HG02571 (cell line): ENCODE measurements around the gene CAMK1D.
"Not testable (repeated sequence)": the region's sequence is repeated elsewhere in the genome, so short reads cannot be mapped to it uniquely, and the experiment has no call there.

Experiments
- ATAC-seq: cut with Tn5 transposase; IDR thresholded peaks from one replicate; pipeline ENCODE4 v1.9.1; 2021; ENCODE audit warnings: mild to moderate bottlenecking, moderate library complexity; ENCODE audit not compliant: unreplicated experiment

CAMK1D gene

DNA sequence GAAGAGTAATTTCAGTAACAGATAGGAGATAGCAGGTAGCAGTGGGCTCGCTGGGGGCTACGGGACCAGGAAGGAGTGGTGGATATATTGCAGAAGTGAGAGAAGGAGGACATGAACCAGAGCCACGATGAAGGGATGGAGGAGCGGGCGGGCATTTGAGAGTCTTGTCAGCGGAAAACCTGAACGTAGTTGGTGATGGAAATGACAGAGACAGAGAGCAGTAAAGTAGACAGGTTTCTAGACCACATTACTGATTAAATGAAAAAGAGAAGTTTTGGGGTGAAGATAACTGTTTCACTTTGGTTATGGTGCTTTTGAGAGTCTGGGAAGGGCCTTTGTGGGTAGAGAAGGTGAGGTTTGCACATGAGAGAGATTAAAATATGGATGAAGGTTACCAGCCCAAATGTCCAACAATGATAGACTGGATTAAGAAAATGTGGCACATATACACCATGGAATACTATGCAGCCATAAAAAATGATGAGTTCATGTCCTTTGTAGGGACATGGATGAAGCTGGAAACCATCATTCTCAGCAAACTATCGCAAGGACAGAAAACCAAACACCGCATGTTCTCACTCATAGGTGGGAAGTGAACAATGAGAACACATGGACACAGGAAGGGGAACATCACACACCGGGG is 196.9 kb downstream of the CAMK1D start:
- ATAC-seq: not testable (repeated sequence)

DNA sequence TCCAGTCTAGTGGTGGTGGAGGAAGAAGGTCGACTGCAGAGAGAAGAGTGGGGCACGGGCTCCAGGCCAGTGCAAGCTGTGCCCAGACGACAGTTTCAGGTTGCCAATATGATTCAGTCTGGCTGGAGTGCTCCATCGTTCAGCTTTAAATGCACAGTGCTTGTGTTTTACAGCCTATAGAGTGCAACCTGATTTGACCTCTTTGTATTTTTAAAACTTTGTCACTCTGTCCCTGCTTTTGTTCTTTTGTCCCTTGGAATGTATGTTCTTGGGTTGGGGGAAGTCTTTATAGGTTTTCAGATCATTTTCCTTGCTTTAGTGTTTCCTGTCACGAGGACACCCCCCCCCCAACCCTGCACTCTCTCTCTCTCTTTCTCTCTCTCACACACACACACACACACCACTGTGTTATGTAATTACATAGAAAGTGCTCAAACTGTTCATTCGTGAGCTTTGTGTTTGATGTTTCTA is 198.0 kb downstream of the CAMK1D start:
- ATAC-seq: no peak

DNA sequence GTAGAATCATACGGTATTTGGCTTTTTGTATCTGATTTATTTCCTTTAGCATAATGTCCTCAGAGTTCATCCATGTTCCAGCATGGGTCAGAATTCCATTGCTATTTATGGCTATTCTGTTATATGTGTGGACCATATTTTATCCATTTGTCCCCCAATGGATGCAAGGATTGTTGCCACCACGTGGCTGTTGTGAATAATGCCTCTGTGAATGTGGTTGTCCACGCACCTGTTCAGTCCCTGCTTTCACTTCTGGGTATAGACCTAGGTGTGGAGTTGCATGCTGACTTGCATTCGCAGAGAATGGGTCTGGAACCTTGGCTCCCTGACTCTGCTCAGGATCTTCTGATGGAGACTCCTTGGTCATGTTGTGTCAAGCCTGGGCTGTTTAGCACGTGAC is 199.9 kb downstream of the CAMK1D start:
- no peak for ATAC-seq

DNA sequence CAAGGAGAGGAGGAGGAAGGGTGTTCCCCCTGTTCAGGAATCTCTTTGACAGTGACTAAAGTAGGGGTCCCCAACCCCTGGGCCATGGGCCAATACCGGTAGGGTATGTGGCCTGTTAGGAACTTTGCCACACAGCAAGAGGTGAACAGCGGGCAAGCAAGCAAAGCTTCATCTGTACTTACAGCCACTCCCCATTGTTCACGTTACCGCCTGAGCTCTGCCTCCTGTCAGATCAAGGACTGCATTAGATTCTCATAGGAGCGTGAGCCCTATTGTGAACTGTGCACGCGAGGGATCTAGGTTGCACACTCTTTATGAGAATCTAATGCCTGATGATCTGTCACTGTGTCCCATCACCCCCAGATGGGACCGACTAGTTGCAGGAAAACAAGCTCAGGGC is 201.6 kb downstream of the CAMK1D start:
- no peak for ATAC-seq

DNA sequence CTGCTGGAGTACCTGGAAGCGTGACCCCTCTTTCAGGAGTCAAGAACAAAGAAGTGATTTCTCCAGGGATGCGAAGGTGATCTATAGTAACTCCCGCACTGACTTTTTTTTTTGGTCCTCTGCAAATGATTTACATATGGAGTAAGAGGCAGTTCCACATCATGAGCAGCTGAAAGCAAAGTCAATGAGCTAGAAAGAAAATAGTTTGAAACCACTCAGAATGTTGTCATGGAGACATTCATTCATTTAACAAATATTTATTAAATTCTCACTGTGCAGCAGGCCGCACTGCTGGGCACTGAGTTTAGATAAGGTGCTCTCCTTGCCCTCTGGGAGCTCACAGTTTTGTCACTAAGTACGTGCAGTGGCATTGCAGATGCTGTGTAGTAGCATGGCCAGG is 206.7 kb downstream of the CAMK1D start:
- no peak for ATAC-seq

DNA sequence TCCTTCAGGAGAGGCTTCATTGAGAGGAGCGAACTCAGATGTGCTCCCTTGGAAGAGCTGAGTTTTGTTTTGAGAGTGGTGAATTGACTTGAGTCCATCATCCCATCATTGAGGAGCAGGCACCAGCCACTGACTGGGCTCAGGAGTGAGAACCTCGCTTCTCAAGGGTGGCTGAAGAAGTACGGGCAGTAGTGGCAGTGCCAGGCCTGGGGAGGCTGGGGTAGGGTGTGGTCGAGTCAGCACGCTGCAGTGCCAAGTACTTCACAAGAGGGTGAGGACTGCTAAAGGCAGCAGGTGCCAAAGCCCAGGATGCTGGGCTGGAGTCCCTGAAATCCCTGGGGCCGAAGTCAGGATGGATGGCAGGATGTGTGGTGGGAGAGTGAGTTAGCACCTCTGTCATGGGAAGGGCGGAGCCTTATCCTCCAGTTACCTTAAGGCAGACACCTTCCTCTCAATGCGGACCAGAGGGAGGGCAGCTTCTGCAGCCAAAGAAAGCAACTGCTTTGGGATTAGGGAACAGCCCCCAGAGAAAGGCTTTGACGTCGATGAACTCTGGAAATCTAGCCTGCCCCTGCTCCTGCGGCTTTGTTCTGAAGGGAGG is 210.3 kb downstream of the CAMK1D start:
- no peak for ATAC-seq

DNA sequence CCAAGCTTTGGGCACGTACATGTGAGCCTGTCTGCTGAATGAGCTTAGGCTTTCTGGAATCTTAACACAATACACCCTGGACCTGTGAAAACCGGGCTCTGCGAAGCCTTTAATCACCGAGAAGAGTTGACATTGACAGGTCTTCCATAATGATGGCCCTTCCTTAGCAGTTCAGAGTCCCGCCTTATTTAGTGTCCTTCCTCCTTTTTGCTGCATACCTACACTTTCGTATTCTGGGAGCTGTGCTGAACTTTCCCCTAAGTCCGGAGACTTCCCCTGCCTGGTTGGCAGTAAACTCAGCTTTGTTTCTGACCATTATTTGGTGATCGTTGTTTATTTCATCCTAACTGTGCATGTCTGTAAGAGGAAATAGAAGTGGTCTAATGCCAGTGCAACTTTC is 212.0 kb downstream of the CAMK1D start:
- no peak for ATAC-seq

DNA sequence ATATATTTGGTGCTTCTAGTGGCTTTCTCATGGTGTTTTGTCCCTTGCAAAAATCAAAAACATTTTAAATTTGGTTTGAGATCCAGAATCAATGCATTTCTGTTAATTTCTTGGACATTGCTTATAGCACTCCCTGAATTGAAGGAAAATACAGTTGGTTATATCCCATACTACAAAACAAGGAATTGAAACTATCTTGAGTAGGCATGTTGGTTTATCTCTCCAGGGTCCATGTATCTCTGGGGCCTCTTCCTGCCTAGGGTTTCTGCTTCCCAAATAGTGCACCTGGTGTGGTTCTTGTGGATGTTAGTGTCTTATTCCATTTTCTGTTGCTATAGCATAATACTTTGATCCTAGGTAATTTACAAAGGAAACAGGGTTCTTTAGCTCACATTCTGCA is 212.4 kb downstream of the CAMK1D start:
- ATAC-seq: no peak

DNA sequence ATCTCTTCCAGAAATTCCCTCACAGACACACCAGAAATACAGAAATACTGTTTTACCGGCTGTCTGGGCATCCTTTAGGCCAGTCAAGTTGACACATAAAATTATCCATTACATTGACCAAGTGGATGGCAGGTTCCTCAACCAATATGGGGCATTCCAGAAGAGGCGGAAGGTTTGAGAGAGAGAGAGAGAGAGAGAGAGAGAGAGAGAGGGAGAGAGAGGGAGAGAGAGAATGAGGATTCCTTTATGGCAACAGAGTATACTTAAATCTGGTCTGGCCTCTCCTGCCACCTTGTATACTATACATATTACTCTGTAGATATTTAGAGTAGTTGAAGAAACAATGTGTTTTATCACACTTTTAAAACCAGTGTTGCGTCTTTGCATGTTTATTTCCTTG is 214.1 kb downstream of the CAMK1D start:
- ATAC-seq: no peak

DNA sequence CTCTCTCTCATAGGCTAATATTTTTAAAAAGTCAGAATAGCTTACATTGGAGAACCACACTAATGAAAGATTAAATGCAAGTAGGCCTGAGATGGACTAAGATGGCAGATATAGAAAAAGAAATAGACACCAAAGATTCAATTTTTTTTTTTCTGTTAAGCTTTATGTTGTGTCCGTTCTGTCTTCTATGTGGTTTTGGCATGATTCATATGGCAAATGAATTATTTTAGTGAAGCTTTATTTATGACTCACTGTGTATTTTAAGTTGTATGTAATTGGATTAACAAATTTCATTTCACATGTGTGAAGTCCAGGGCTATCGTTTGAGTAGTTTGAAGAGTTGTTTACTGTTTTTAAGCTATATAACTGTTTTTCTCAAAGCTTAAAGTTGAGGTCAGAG is 214.8 kb downstream of the CAMK1D start:
- no peak for ATAC-seq

DNA sequence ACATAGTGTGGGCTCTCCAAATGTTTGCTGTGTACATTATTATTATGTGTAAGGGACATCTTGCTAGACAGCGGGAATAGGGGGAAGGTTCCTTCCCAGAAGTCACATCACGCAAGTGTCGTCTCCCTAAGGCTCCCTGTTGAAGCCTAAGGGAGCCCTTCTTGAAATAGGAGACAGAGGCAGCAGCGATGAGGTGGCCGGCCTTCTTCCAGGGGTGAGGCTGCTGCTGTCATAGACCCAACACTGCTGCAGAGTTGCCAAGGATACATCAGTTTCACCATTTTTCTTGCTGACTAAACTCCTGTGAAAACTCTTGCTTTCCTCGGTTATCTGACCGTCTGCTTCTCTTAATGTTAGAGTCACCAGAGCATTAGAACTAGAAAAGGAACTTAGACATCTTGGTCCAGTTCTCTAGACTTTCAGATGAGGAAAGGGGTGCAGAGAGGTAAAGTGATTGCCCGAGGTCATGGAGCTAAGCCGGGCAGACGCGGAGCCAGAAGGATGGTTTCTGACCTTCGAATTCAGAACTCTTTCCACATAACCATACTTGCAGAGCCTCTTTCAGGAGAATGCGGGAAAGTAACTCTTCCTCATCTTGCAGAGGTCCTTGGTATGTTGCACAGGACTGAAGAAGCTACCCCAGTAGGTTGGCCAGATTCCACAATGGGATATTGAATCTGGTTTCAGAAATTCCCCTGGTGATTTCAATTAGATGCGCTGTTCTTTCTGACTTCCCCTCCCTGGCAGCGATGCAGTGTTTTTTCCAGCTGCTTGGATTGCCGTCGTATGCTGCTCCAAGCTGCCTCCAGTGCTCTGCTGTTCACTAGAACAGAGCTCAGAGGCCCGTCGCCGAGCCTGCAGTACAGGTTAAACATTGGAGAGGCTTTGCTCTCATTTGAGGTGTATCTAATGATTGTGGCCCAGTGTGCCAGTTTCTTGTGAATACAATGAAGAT is 217.1 kb downstream of the CAMK1D start:
- ATAC-seq: no peak

DNA sequence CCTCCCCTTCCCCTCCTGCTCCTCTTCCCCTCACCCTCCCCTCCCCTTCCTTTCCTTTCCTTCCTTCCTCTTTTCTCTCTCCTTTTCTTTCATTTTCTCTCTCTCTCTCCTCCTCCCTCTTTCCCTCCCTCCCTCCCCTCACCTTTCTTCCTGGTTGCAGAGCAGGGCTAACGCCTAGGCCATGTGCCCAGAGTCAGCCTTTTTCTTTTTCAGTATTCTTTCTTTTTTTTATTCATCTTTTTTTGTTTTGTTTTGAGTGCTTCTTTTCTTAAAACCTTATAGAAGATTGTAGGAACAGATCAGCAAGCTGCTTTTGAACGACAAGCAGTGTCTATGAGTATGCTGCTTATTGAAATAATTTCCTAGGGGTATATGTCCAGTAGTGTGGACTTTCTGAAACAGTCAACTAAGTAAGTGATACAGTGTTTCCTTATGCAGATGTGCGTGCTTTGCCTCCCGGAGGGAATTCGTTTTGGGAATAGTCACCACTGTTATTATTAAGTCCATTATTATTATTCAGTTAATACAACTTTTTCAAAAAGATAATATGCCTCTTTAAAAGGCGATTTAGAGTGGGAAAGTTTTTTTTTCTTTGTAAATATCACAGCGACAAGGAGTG is 219.2 kb downstream of the CAMK1D start:
- no peak for ATAC-seq

DNA sequence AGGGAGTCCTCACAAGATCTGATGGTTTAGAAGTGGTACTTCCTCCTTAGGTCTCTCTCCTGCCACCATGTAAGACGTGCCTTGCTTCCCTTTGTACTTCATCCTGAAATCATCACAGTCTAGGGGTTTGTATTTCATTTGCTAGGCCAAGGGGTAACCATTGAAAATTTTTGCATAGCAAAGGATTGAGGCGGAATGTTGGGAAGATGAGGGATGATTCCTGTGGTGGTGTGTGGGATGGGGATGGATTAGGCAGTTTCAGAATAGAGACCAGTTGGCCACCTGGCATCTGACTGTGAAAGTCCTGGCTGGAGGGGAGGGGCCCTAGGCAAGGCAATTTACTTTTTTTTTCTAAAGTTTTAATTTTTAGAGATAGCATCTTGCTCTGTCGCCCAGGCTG is 222.9 kb downstream of the CAMK1D start:
- no peak for ATAC-seq

DNA sequence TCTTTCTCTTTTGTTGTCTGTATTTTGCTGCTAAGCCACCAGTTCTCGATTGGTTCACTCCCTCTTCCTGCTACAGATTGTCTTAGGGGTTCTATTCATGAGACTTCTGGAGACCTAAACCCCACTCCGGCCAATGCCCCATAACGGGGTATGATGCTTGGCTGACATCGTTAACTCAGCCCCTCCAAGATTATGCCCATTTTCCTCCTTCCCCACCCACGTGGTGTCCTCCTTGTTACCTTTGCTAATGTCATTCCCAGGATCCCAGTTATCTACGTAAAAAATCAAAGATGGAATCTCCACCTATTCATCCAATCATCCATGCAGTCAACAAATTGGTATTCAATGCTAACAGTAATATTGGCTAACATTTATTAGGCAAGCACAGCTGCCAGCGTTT is 228.3 kb downstream of the CAMK1D start:
- ATAC-seq: no peak

DNA sequence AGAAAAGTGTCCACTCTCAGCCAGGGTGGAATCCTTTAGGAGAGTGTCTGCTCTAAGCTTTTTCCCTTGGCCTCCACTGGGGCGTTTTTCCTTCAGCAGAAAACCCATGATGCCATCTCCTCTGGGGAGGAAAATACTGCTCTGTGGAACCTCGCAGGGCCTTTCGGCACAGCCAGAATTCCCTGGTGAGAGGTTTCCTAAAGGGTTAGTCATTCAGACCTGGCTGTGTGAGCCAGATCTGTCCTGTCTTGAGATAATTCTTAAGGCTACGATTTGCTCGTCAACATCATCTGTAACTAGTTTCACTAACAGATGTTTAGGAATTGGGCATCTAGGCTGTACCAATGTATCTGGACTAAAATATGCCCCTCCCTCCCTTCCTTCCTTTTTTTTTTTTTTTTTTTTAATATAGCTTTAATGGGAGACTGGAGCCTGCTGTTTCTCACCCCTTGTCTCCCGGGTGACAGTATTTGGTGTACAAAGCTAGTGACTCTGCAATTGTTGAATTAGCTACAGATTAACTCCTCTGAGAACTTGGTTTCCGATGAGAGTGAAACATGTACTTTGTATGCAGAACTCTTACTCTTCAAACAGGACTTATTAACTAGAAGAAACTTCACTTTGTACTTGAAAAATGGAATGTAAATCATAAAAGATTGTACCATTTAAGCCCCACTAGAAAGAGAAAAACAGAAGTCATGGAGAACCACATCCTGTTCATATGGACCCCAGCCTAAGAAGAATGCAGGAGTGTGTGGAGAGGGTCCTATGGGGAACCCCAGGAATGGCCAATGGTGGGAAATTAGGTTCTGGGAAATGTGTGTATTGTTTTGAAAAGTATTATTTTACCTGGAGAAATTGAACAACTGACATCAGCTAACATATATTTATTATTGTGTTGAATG is 230.9 kb downstream of the CAMK1D start:
- no peak for ATAC-seq

DNA sequence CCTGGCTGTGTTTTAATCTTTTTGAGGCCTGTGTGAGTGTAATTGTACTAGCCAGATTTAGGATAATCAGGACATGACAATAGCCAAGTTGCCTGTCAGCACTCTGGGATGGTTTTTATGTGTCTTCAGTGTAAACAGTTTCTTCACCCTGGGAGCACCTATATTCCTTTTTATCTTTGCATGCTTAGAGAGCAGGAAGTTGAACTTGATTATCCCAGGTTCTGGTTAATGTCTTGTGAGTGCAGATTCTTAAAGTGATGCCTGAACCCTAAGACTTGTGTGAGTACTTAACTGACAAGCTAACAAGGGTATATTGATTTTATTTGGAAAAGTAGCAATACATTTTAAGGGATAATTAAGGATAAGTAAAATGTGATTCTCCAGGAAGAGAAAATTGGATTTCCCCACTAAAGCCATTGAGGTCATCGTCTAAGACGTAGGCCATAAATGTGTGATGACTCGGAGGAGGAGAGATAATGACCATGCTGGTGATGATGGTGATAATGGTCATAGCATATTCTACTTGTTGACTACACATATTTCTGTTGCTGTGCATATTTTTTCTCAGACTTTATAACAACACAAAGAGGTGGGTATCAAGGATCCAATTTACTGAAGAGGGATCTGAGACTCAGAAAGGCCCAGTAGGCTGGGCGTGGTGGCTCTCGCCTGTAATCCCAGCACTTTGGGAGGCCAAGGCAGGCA is 234.7 kb downstream of the CAMK1D start:
- ATAC-seq: no peak

DNA sequence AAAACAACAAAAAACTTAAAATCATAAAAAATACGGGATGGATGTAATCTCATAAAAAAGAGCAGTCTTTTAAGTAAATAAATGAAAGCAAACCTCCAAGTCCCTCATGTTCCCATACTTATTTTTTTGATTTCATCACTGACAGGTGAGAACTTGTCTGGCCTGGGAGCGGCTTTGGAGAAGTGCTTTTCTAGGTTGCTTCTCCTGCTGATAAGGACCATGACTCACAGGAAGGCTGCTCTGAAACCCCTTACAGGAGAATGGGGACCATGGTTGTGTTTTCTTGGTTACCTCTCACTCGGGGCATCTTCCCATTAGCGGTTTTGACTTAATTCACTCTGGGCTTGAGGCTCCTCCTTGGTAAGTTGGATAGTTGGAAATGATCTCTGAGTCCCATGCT is 237.4 kb downstream of the CAMK1D start:
- ATAC-seq: no peak

DNA sequence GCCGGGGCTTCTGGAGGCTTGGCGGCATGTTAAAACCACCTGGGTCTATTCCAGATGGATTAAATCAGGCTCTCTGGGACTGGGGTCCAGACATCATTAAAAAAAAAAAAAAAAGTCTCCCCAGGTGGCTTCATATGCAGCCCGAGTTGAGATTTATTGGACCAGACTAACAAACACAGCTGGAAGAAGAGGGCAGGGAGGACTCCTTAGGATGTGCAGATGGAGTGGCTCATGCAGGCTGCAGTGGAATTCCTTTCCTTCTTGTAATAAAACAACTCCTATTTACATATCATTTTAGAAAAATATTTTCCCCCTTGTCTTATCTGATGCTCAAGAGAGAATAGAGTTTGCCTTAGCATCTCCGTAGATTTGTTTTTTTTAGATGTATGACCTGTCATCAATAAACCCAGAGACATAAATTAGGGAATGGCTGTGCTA is 238.1 kb downstream of the CAMK1D start:
- no peak for ATAC-seq

DNA sequence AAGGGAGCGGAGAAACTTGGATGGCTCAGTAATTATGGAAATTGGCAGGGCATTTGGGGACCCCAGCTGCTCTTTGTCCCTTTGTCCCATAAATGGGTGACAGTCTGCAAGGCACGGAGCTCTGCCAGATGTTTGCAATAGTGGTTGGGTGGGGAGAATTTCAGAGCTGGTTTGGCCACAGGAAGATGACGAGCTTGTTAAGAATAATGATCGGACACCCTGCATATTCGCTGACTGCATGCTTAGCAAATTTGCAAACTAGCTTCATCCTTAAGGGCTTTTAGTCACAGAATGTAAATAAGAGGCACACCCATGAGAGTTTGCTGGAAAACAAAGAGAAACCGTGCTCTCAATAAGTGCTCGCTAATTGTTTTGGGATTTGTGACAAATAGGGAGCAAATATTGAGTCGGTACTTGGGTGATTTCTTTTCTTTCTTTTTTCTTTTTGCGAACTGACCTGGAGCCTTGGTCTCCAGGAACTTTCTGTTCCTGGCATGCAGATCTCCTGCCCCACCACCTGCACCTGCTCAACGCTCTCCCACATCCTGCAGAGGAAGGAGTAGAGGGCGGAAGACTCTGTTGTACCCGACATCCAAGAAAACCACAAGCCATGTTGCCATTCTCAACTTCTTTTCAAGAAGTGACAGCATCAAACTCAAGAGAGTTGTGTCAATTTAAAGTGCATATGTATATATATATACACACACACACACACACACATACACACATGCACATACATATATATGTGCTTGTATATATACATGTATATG is 238.9 kb downstream of the CAMK1D start:
- no peak for ATAC-seq
